GM21423 (cell line): Measurements from ENCODE around the gene ABTB2.
A peak's percentile ranks its signal among the peaks of the same experiment; 100 is the strongest.
"Not testable (repeated sequence)": the region's sequence is repeated elsewhere in the genome, so short reads cannot be mapped to it uniquely, and the experiment has no call there.

ENCODE experiments used
- ATAC-seq: cut with Tn5 transposase; IDR thresholded peaks from one replicate; pipeline ENCODE4 v1.9.1; 2021; ENCODE audit warnings: mild to moderate bottlenecking, moderate library complexity; ENCODE audit not compliant: unreplicated experiment

Gene ABTB2

GRCh38 chr11:34219279-34219678 is 138.5 kb downstream of the ABTB2 start:
- no peak for ATAC-seq

GRCh38 chr11:34218756-34219155 is 139.1 kb downstream of the ABTB2 start:
- not testable (repeated sequence) for ATAC-seq

- ATAC-seq, result no peak
These were observed 139.7 kb downstream of the ABTB2 start for GRCh38 chr11:34218067-34218466.

- ATAC-seq, result no peak
These were observed 141.1 kb downstream of the ABTB2 start for GRCh38 chr11:34216706-34217105.

- no peak for ATAC-seq
These were observed 141.9 kb downstream of the ABTB2 start for GRCh38 chr11:34215806-34216453.

GRCh38 chr11:34214961-34215805 is 142.6 kb downstream of the ABTB2 start:
- ATAC-seq, result peak; percentile 44

- ATAC-seq, result no peak
These were observed 144.4 kb downstream of the ABTB2 start for GRCh38 chr11:34213366-34213765.

GRCh38 chr11:34212566-34212965 is 145.2 kb downstream of the ABTB2 start:
- no peak for ATAC-seq

- ATAC-seq, result no peak
These were observed 148.0 kb downstream of the ABTB2 start for GRCh38 chr11:34209809-34210208.

- ATAC-seq, result no peak
These were observed 149.3 kb downstream of the ABTB2 start for GRCh38 chr11:34208266-34209135.

GRCh38 chr11:34207487-34208180 is 150.2 kb downstream of the ABTB2 start:
- ATAC-seq, result no peak

GRCh38 chr11:34206407-34207300 is 151.2 kb downstream of the ABTB2 start:
- no peak for ATAC-seq

- no peak for ATAC-seq
These were observed 152.3 kb downstream of the ABTB2 start for GRCh38 chr11:34205326-34206035.

GRCh38 chr11:34204396-34205279 is 153.2 kb downstream of the ABTB2 start:
- peak; percentile 42 for ATAC-seq

GRCh38 chr11:34203377-34203871 is 154.4 kb downstream of the ABTB2 start:
- ATAC-seq, result peak; percentile 63

- ATAC-seq, result no peak
These were observed 156.7 kb downstream of the ABTB2 start for GRCh38 chr11:34201129-34201528.

- no peak for ATAC-seq
These were observed 158.3 kb downstream of the ABTB2 start for GRCh38 chr11:34199525-34199924.

- ATAC-seq, result no peak
These were observed 159.3 kb downstream of the ABTB2 start for GRCh38 chr11:34198523-34198922.
